Liver (tissue), 9 donors: ENCODE measurements around the gene ASZ1. TPM values are rescaled to one million over a fixed set of nuclear protein-coding genes. Genes with fewer than 3 reads are reported as not detected.

Experiments
- DNase-seq: peaks from one replicate; pipeline ENCODE4 v3.0.0-alpha.2; 2017; ENCODE audit warnings: low spot score
- H3K27ac ChIP-seq, 2 donors: one replicate each; pipeline ENCODE4 v1.7.0; 2013; ENCODE audit warnings: inconsistent platforms in 2 of 2, low read length in 2 of 2, control low read depth in 1 of 2, low read depth in 1 of 2, mild to moderate bottlenecking in 1 of 2
- H3K27me3 ChIP-seq, 4 donors: one replicate each; pipeline versions ENCODE4 v1.6.1 to v1.7.0; 2013; ENCODE audit warnings: low read length in 3 of 4, inconsistent platforms in 1 of 4, mild to moderate bottlenecking in 1 of 4, moderate library complexity in 1 of 4; ENCODE audit not compliant: control insufficient read depth in 4 of 4, insufficient read depth in 4 of 4
- H3K36me3 ChIP-seq, 4 donors: one replicate each; pipeline versions ENCODE4 v1.6.1 to v1.7.0; 2013; ENCODE audit warnings: low read length in 3 of 4, mild to moderate bottlenecking in 3 of 4, low read depth in 1 of 4, moderate library complexity in 1 of 4; ENCODE audit not compliant: control insufficient read depth in 4 of 4, insufficient read depth in 3 of 4
- H3K4me1 ChIP-seq, 4 donors: one replicate each; pipeline versions ENCODE4 v1.6.1 to v1.7.0; 2013; ENCODE audit warnings: low read length in 3 of 4, mild to moderate bottlenecking in 3 of 4, moderate library complexity in 1 of 4; ENCODE audit not compliant: control insufficient read depth in 4 of 4, insufficient read depth in 4 of 4
- H3K4me3 ChIP-seq, 3 donors: one replicate each; pipeline versions ENCODE4 v1.6.1 to v1.7.0; 2013; ENCODE audit warnings: low read length in 3 of 3, control low read depth in 1 of 3, low read depth in 1 of 3, mild to moderate bottlenecking in 1 of 3
- H3K9ac ChIP-seq, 2 donors: one replicate each; pipeline ENCODE4 v1.7.0; 2013; ENCODE audit warnings: low read length in 2 of 2, mild to moderate bottlenecking in 2 of 2, moderate library complexity in 2 of 2, control low read depth in 1 of 2, low read depth in 1 of 2
- H3K9me3 ChIP-seq, 4 donors: one replicate each; pipeline versions ENCODE4 v1.6.1 to v1.7.0; 2013; ENCODE audit warnings: low read length in 3 of 4; ENCODE audit not compliant: control insufficient read depth in 4 of 4
- ATF3 ChIP-seq: IDR thresholded peaks from 2 replicates; pipeline ENCODE4 v1.6.1; 2016; ENCODE audit warnings: antibody characterized with exemption
- EGR1 ChIP-seq, 2 donors: IDR thresholded peaks; 2 replicates each; pipeline ENCODE4 v1.6.1; 2016 to 2018; ENCODE audit warnings: antibody characterized with exemption in 2 of 2, low read depth in 2 of 2
- FOXA1 ChIP-seq: IDR thresholded peaks from 2 replicates; pipeline ENCODE4 v1.6.1; 2016; ENCODE audit warnings: antibody characterized with exemption
- GABPA ChIP-seq, 2 donors: IDR thresholded peaks in 1 of 2; conservative IDR thresholded peaks in 1 of 2; 2 replicates each; pipeline ENCODE4 v1.6.1; 2016; ENCODE audit warnings: antibody characterized with exemption in 2 of 2, mild to moderate bottlenecking in 1 of 2, moderate library complexity in 1 of 2
- HNF4A ChIP-seq, 2 donors: conservative IDR thresholded peaks; 2 replicates each; pipeline ENCODE4 v1.6.1; 2016; ENCODE audit warnings: antibody characterized with exemption in 2 of 2, mild to moderate bottlenecking in 2 of 2
- HNF4G ChIP-seq: IDR thresholded peaks from 2 replicates; pipeline ENCODE4 v1.6.1; 2016; ENCODE audit warnings: antibody characterized with exemption
- NR2F2 ChIP-seq: IDR thresholded peaks from 2 replicates; pipeline ENCODE4 v1.6.1; 2016; ENCODE audit warnings: antibody characterized with exemption
- RAD21 ChIP-seq, 2 donors: IDR thresholded peaks; 2 replicates each; pipeline ENCODE4 v1.6.1; 2016; ENCODE audit warnings: antibody characterized with exemption in 2 of 2, mild to moderate bottlenecking in 2 of 2
- REST ChIP-seq: IDR thresholded peaks from 2 replicates; pipeline ENCODE4 v1.6.1; 2016; ENCODE audit warnings: antibody characterized with exemption, mild to moderate bottlenecking
- RXRA ChIP-seq, 2 donors: IDR thresholded peaks; 2 replicates each; pipeline ENCODE4 v1.6.1; 2017 to 2018; ENCODE audit warnings: antibody characterized with exemption in 2 of 2, mild to moderate bottlenecking in 1 of 2
- SP1 ChIP-seq: IDR thresholded peaks from 2 replicates; pipeline ENCODE4 v1.6.1; 2018; ENCODE audit warnings: antibody characterized with exemption, mild to moderate bottlenecking
- TAF1 ChIP-seq: conservative IDR thresholded peaks from 2 replicates; pipeline ENCODE4 v1.6.1; 2016; ENCODE audit warnings: antibody characterized with exemption, mild to moderate bottlenecking
- YY1 ChIP-seq: IDR thresholded peaks from 2 replicates; pipeline ENCODE4 v1.6.1; 2016; ENCODE audit warnings: antibody characterized with exemption, mild to moderate bottlenecking
- WGBS: extraction: QIAGEN DNeasy Blood & Tissue Kit; methylation state at CpG from one replicate; pipeline ENCODE4 v1.1.7; 2013; 5-methylcytosine and 5-hydroxymethylcytosine counted together
- polyA plus RNA-seq, 2 donors: library from polyadenylated mRNA; stranded (reverse) in 1 of 2; unstranded in 1 of 2; fragments of 200-250 nt in 1 of 2; fragments of >200 nt in 1 of 2; fragmentation: Nextera tagmentation in 1 of 2; extraction: Ambion mirVana in 1 of 2; gene quantifications; one replicate each; pipeline versions ENCODE4 v1.2.1 to v1.2.3, GENCODE V29; 2013 to 2015
- total RNA-seq, 2 donors: library from RNA; depleted of rRNA; stranded (reverse); fragments of >200 nt; gene quantifications; one replicate each; pipeline ENCODE4 v1.2.3, GENCODE V29; 2014
- TF ChIP-seq, protein P1 (sequence below): IDR thresholded peaks from 2 replicates; pipeline ENCODE4 v1.6.1; 2016; ENCODE audit warnings: antibody characterized with exemption
- donor health status: healthy.
- donor health status: healthy.
- donor health status: healthy.
- donor health status: healthy.
- donor health status: healthy.

Gene ASZ1
- total and polyA plus RNA-seq, 4 donors: 0.08 TPM; not detected in 3

DNA sequence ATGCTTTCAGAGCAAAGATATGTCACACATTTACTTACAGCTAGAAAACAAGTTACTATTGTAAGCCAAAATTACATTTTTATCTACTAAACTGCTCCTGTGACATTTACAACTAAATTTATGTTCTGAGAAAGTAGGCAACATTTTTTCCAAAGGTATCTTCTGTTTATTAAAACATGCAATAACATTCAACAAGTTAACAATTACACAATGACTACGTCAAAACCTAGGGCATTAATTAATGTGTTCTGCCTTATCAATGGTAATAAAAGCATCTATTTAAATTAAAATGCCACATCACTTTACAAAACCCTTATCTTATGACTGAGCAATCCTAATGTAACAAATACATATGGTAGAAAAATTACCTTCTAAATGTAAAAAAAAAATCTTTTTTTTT is 14.9 kb downstream of the ASZ1 start (continued):
- TF ChIP-seq YY1: no peak

DNA sequence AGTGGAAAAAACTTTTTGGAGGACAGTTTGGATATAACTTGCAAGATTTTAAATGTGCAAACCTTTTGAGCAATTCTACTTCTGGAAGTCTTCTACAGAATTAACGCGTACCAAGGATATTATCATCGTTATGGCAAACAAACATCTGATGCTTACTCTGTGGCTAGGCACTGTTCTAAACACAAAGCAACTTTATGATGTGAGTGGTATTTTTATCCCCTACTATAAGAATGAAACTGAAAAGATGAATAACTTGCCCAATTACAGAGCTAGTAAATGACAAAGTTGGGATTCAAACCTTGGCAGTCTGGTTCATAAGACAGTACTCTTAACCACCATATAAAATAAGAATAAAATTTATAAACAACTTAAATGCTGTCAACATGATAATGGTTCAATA is 15.8 kb downstream of the ASZ1 start:
- Histone ChIP-seq H3K36me3 (no peaks in the 10 kb centered on the region), H3K9ac (no peak overlapping the region), H3K4me1 (no peaks in the 10 kb centered on the region), H3K9me3 (no peaks in the 10 kb centered on the region), H3K27ac (no peak overlapping the region), H3K4me3 (no peak overlapping the region), H3K27me3 (no peaks in the 10 kb centered on the region)
- TF ChIP-seq TAF1 (no peak), EGR1 (IDR thresholded peaks at IDR 0.05; ENCODE audit: low read depth in 2 of 2) (no peak), HNF4A (conservative IDR thresholded peaks at IDR 0.05) (no peak), NR2F2 (no peak), SP1 (no peak), ATF3 (no peak), RAD21 (IDR thresholded peaks at IDR 0.05) (no peak), HNF4G (no peak), REST (no peak), GABPA (IDR thresholded peaks at IDR 0.05 in 1 of 2, conservative IDR thresholded peaks at IDR 0.05 in 1 of 2) (no peak), RXRA (IDR thresholded peaks at IDR 0.05) (no peak)
- WGBS: 88% methylated on average over 3 of the region's 3 CpGs
- DNase-seq: no peak

DNA sequence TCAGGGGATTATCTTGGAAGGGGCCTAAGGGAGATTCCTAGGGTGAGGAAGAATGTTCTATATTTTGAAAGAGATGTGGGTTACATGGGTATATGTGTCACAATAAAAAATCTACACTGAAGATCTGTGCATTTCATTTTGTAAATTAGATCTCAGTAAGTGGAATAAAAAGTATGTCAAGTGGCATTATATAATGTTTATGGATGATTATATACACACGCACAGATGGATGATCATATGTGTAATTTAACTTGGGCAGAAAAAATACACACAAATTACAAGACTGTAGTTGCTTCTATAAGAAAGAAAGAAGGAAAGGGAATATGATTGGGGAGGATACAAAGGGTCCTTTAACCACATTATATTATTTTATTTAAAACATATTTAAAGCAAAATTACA is 18.5 kb downstream of the ASZ1 start:
- H3K9ac ChIP-seq: no peak overlapping the region
- WGBS: 93% methylated on average over 1 of the region's 1 CpG
- H3K4me1 ChIP-seq: no peaks in the 10 kb centered on the region
- peaks cover 0 to 8% (median 0%) of the 10 kb centered on the region in 4 donors for H3K27me3 ChIP-seq
- DNase-seq: no peak
- TF ChIP-seq HNF4A (conservative IDR thresholded peaks at IDR 0.05) (no peak), HNF4G (no peak), REST (no peak), RAD21 (IDR thresholded peaks at IDR 0.05) (no peak), ATF3 (no peak), FOXA1 (no peak)
- TF ChIP-seq, protein P1, sequence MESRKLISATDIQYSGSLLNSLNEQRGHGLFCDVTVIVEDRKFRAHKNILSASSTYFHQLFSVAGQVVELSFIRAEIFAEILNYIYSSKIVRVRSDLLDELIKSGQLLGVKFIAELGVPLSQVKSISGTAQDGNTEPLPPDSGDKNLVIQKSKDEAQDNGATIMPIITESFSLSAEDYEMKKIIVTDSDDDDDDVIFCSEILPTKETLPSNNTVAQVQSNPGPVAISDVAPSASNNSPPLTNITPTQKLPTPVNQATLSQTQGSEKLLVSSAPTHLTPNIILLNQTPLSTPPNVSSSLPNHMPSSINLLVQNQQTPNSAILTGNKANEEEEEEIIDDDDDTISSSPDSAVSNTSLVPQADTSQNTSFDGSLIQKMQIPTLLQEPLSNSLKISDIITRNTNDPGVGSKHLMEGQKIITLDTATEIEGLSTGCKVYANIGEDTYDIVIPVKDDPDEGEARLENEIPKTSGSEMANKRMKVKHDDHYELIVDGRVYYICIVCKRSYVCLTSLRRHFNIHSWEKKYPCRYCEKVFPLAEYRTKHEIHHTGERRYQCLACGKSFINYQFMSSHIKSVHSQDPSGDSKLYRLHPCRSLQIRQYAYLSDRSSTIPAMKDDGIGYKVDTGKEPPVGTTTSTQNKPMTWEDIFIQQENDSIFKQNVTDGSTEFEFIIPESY: no peak
- H3K27ac ChIP-seq: no peak overlapping the region
- H3K9me3 ChIP-seq: no peaks in the 10 kb centered on the region
- H3K4me3 ChIP-seq: no peak overlapping the region
- no peaks in the 10 kb centered on the region for H3K36me3 ChIP-seq
